ENCODE data around the gene MEAF6. TPM values are rescaled to one million over a fixed set of nuclear protein-coding genes. Genes with fewer than 3 reads are reported as not detected.
"Not testable (repeated sequence)": the region's sequence is repeated elsewhere in the genome, so short reads cannot be mapped to it uniquely, and the experiment has no call there.

MEAF6 gene
- total RNA-seq, 1 experiment from 2014 or later: 82.3 TPM

- peaks cover 43% of the 10 kb centered on the region for H3K36me3 ChIP-seq
- DNase-seq: no peak
Observed at GRCh38 chr1:37544530-37544929, 30.0 kb upstream of the MEAF6 start.

GRCh38 chr1:37540036-37540785 is 25.6 kb upstream of the MEAF6 start:
- H3K4me3 ChIP-seq: no peak overlapping the region
- H3K36me3 ChIP-seq: peaks cover 58% of the 10 kb centered on the region

More at GRCh38 chr1:37544530-37544929, 30.0 kb upstream of the MEAF6 start:
- Histone ChIP-seq H3K27me3 (no peaks in the 10 kb centered on the region), H3K4me3 (no peak overlapping the region), H3K4me1 (no peaks in the 10 kb centered on the region), H3K27ac (no peak overlapping the region), H3K9me3 (replicated peaks) (no peaks in the 10 kb centered on the region)

GRCh38 chr1:37539154-37539553 is 24.6 kb upstream of the MEAF6 start:
- not testable (repeated sequence) for H3K4me3 ChIP-seq; DNase-seq; H3K4me1 ChIP-seq; H3K27me3 ChIP-seq; H3K27ac ChIP-seq; H3K9me3 ChIP-seq (replicated peaks)
- H3K36me3 ChIP-seq: peaks cover 55% of the 10 kb centered on the region

More at GRCh38 chr1:37540036-37540785, 25.6 kb upstream of the MEAF6 start:
- no peak for DNase-seq
- Histone ChIP-seq H3K9me3 (replicated peaks) (no peaks in the 10 kb centered on the region), H3K4me1 (no peaks in the 10 kb centered on the region), H3K27ac (no peak overlapping the region), H3K27me3 (no peaks in the 10 kb centered on the region)

GRCh38 chr1:37537378-37537777 is 22.8 kb upstream of the MEAF6 start:
- no peaks in the 10 kb centered on the region for H3K27me3 ChIP-seq
- H3K27ac ChIP-seq: no peak overlapping the region
- peaks cover 5% of the 10 kb centered on the region; the same call in 1 of the 2 replicates for H3K4me1 ChIP-seq
- DNase-seq: no peak
- no peaks in the 10 kb centered on the region for H3K9me3 ChIP-seq (replicated peaks)
- H3K36me3 ChIP-seq: peaks cover 50% of the 10 kb centered on the region
- no peak overlapping the region for H3K4me3 ChIP-seq

- Histone ChIP-seq H3K27me3 (no peaks in the 10 kb centered on the region; the same call in 1 of the 2 replicates), H3K4me3 (no peak overlapping the region), H3K9me3 (replicated peaks) (no peaks in the 10 kb centered on the region), H3K4me1 (peaks cover 5% of the 10 kb centered on the region; the same call in 1 of the 2 replicates), H3K36me3 (peaks cover 21% of the 10 kb centered on the region), H3K27ac (no peak overlapping the region)
- DNase-seq: no peak
Observed at GRCh38 chr1:37533317-37534093, 18.9 kb upstream of the MEAF6 start.

GRCh38 chr1:37532418-37533156 is 18.0 kb upstream of the MEAF6 start:
- H3K27ac ChIP-seq; DNase-seq; H3K27me3 ChIP-seq; H3K4me3 ChIP-seq; H3K4me1 ChIP-seq; H3K9me3 ChIP-seq (replicated peaks): not testable (repeated sequence)
- H3K36me3 ChIP-seq: peaks cover 16% of the 10 kb centered on the region

- H3K4me3 ChIP-seq; H3K9me3 ChIP-seq (replicated peaks); H3K4me1 ChIP-seq; H3K27ac ChIP-seq; H3K36me3 ChIP-seq; DNase-seq; H3K27me3 ChIP-seq: not testable (repeated sequence)
Observed at GRCh38 chr1:37529888-37530287, 15.3 kb upstream of the MEAF6 start.

GRCh38 chr1:37519613-37520012 is 5.0 kb upstream of the MEAF6 start:
- no peak overlapping the region for H3K4me3 ChIP-seq
- no peak overlapping the region for H3K27ac ChIP-seq
- H3K9me3 ChIP-seq (replicated peaks): no peaks in the 10 kb centered on the region
- H3K36me3 ChIP-seq: no peaks in the 10 kb centered on the region
- no peak for DNase-seq
- no peaks in the 10 kb centered on the region for H3K27me3 ChIP-seq
- peaks cover 3% of the 10 kb centered on the region; the same call in 1 of the 2 replicates for H3K4me1 ChIP-seq

- H3K4me1 ChIP-seq; H3K9me3 ChIP-seq (replicated peaks); DNase-seq; H3K27ac ChIP-seq; H3K36me3 ChIP-seq; H3K27me3 ChIP-seq; H3K4me3 ChIP-seq: not testable (repeated sequence)
Observed at GRCh38 chr1:37518929-37519328, 4.4 kb upstream of the MEAF6 start.

- not testable (repeated sequence) for DNase-seq; H3K9me3 ChIP-seq (replicated peaks); H3K4me1 ChIP-seq; H3K4me3 ChIP-seq; H3K36me3 ChIP-seq; H3K27me3 ChIP-seq; H3K27ac ChIP-seq
Observed at GRCh38 chr1:37518241-37518640, 3.7 kb upstream of the MEAF6 start.

- H3K4me3 ChIP-seq: no peak overlapping the region
- no peak for DNase-seq
- no peaks in the 10 kb centered on the region for H3K27me3 ChIP-seq
- H3K36me3 ChIP-seq: no peaks in the 10 kb centered on the region
- no peak overlapping the region for H3K27ac ChIP-seq
- H3K4me1 ChIP-seq: peaks cover 3% of the 10 kb centered on the region; the same call in 1 of the 2 replicates
- H3K9me3 ChIP-seq (replicated peaks): no peaks in the 10 kb centered on the region
Observed at GRCh38 chr1:37517569-37517968, 3.0 kb upstream of the MEAF6 start.

- Histone ChIP-seq H3K27me3 (no peaks in the 10 kb centered on the region), H3K27ac (peak overlapping the region; percentile 47; the same call in 1 of the 2 replicates), H3K4me3 (peak overlapping the region; percentile 100), H3K9me3 (replicated peaks) (no peaks in the 10 kb centered on the region), H3K36me3 (peaks cover 17% of the 10 kb centered on the region), H3K4me1 (peaks cover 3% of the 10 kb centered on the region; the same call in 1 of the 2 replicates)
- DNase-seq: no peak
Observed at GRCh38 chr1:37515185-37516034, 844 bp upstream of the MEAF6 start.

GRCh38 chr1:37513795-37514349 is 694 bp downstream of the MEAF6 start:
- no peaks in the 10 kb centered on the region for H3K27me3 ChIP-seq
- DNase-seq: peak; percentile 28 to 34
- H3K36me3 ChIP-seq: peaks cover 23% of the 10 kb centered on the region
- no peaks in the 10 kb centered on the region for H3K9me3 ChIP-seq (replicated peaks)
- peaks cover 3% of the 10 kb centered on the region; the same call in 1 of the 2 replicates for H3K4me1 ChIP-seq
- H3K27ac ChIP-seq: no peak overlapping the region
- peak overlapping the region; percentile 100 for H3K4me3 ChIP-seq

GRCh38 chr1:37509181-37509580 is 5.4 kb downstream of the MEAF6 start:
- Histone ChIP-seq H3K4me3 (no peak overlapping the region), H3K9me3 (replicated peaks) (no peaks in the 10 kb centered on the region), H3K4me1 (no peaks in the 10 kb centered on the region), H3K27me3 (no peaks in the 10 kb centered on the region), H3K36me3 (peaks cover 53% of the 10 kb centered on the region), H3K27ac (no peak overlapping the region)
- DNase-seq: no peak

Measured in SJCRH30 (cell line).